Suprapubic skin (tissue), 3 donors: ENCODE data around the gene FAM131B.
A peak's percentile ranks its signal among the peaks of the same experiment; 100 is the strongest.

Experiments used
- CTCF ChIP-seq, 2 donors: fragments of 200-600 bp in 1 of 2; fragments of 450-650 bp in 1 of 2; sonication (generic) in 1 of 2; IDR thresholded peaks; one replicate each; pipeline ENCODE4 v1.5.1; 2016 to 2019; ENCODE audit warnings: antibody characterized with exemption in 2 of 2, mild to moderate bottlenecking in 1 of 2, moderate library complexity in 1 of 2
- POLR2A ChIP-seq, 2 donors: fragments of 450-650 bp; IDR thresholded peaks; one replicate each; pipeline ENCODE4 v1.6.1; 2017; ENCODE audit warnings: antibody characterized with exemption in 2 of 2, mild to moderate bottlenecking in 2 of 2, moderate library complexity in 2 of 2

- TF ChIP-seq CTCF (IDR thresholded peaks at IDR 0.05): peak in 1 of 2 donors; percentile 34
- no peak for TF ChIP-seq POLR2A (IDR thresholded peaks at IDR 0.05)
These were observed 46.4 kb upstream of the FAM131B start, which contains the start of gene EPHA1 for GRCh38 chr7:143408686-143409561.
